Caco-2 (cell line): ENCODE results near the gene ALX4. TPM values are rescaled to one million over a fixed set of nuclear protein-coding genes. Genes with fewer than 3 reads are reported as not detected.

Experiments
- BruUV-seq: library from RNA; stranded (reverse); fragments of 400-500 nt; replicated peaks from 2 replicates; lab custom pipeline; 2021; lab: Mats Ljungman, UMichigan
- CTCF ChIA-PET: fragments of 300-600 bp; sonication (Branson Sonifier 250); formaldehyde crosslinking; loops from one replicate; lab custom pipeline; 2022; ENCODE audit warnings: antibody characterized with exemption; lab: Charles Lee
- POLR2A ChIA-PET: fragments of 300-600 bp; sonication (Branson Sonifier 250); formaldehyde crosslinking; loops from one replicate; lab custom pipeline; 2022; ENCODE audit warnings: antibody characterized with exemption; lab: Charles Lee
- DNase-seq, 2 experiments: peaks; one replicate each; pipeline versions ENCODE4 v3.0.0 to v3.0.0-alpha.2; 2020 to 2022
- H3K27me3 ChIP-seq: replicated peaks from 2 replicates; pipeline ENCODE4 v1.6.0; 2011; ENCODE audit warnings: low read length; ENCODE audit not compliant: control insufficient read depth, insufficient read depth
- H3K36me3 ChIP-seq: 2 replicates; pipeline ENCODE4 v1.5.1; 2011; ENCODE audit warnings: low read length; ENCODE audit not compliant: control insufficient read depth, insufficient read depth
- H3K4me1 ChIP-seq: fragments of 250-450 bp; sonication (Bioruptor Pico); 2 replicates; pipeline ENCODE4 v1.5.1; 2020; ENCODE audit warnings: mild to moderate bottlenecking
- H3K4me3 ChIP-seq: 2 replicates; pipeline ENCODE4 v1.5.1; 2011; ENCODE audit warnings: low read depth, mild to moderate bottlenecking, control low read depth, low read length
- H3K9me3 ChIP-seq: fragments of 250-450 bp; sonication (Bioruptor Pico); 2 replicates; pipeline ENCODE4 v1.5.1; 2020; ENCODE audit warnings: mild to moderate bottlenecking, moderate library complexity
- H3K27ac Mint-ChIP-seq: one replicate; pipeline ENCODE4 v1.8.0; 2022; ENCODE audit warnings: mixed read lengths; ENCODE audit not compliant: unreplicated experiment
- H3K27me3 Mint-ChIP-seq: one replicate; pipeline ENCODE4 v1.8.0; 2022; ENCODE audit warnings: mixed read lengths; ENCODE audit not compliant: insufficient read depth, unreplicated experiment
- H3K36me3 Mint-ChIP-seq: one replicate; pipeline ENCODE4 v1.8.0; 2022; ENCODE audit warnings: mild to moderate bottlenecking, mixed read lengths; ENCODE audit not compliant: insufficient read depth, unreplicated experiment
- H3K4me1 Mint-ChIP-seq: one replicate; pipeline ENCODE4 v1.8.0; 2022; ENCODE audit warnings: low read depth, mixed read lengths; ENCODE audit not compliant: unreplicated experiment
- H3K4me3 Mint-ChIP-seq: one replicate; pipeline ENCODE4 v1.8.0; 2022; ENCODE audit warnings: mild to moderate bottlenecking, moderate library complexity, mixed read lengths; ENCODE audit not compliant: unreplicated experiment
- H3K9me3 Mint-ChIP-seq: one replicate; pipeline ENCODE4 v1.8.0; 2022; ENCODE audit warnings: mixed read lengths; ENCODE audit not compliant: unreplicated experiment
- CTCF ChIP-seq, 2 experiments: fragments of 200-600 bp in 1 of 2; IDR thresholded peaks; 1 replicate in 1 of 2; 2 replicates in 1 of 2; pipeline versions ENCODE4 v1.5.1 to v1.8.0; 2011 to 2022; ENCODE audit warnings: antibody characterized with exemption in 1 of 2, control low read depth in 1 of 2, inconsistent platforms in 1 of 2, low read depth in 1 of 2, low read length in 1 of 2, mild to moderate bottlenecking in 1 of 2, moderate library complexity in 1 of 2; ENCODE audit not compliant: insufficient read depth in 1 of 2, severe bottlenecking in 1 of 2, unreplicated experiment in 1 of 2
- intact Hi-C: fragments of 100-400 bp; cut with micrococcal nuclease; formaldehyde crosslinking; loops from one replicate; pipeline ENCODE4 v1.10.0; 2022; ENCODE audit not compliant: unreplicated experiment
- total RNA-seq: library from RNA; stranded (reverse); gene quantifications from 2 replicates; pipeline ENCODE4 v1.2.3, GENCODE V29; 2022

Gene ALX4
- total RNA-seq, 1 experiment from 2014 or later: 0.05 TPM

- peaks cover 9% of the 10 kb centered on the region for H3K4me1 ChIP-seq
- DNase-seq: no peak
- ChIA-PET POLR2A (no interaction called here), CTCF (interaction anchor here (0.5 kb wide), 1 partner anchor 74 kb away, joined by 3 read pairs; no protein-coding TSS in a partner anchor)
- no peak overlapping the region for H3K4me3 ChIP-seq
- TF ChIP-seq CTCF (IDR thresholded peaks at IDR 0.05; ENCODE audit: insufficient read depth in 1 of 2, low read depth in 1 of 2, low read length in 1 of 2, severe bottlenecking in 1 of 2, unreplicated experiment in 1 of 2): no peak
- H3K4me1 Mint-ChIP-seq: peaks cover 3% of the 10 kb centered on the region
- no peak overlapping the region for H3K27ac Mint-ChIP-seq
- no peaks in the 10 kb centered on the region for H3K9me3 ChIP-seq
- intact Hi-C loops: no loop called here
- BruUV-seq: no TSS peak
- H3K9me3 Mint-ChIP-seq: no peaks in the 10 kb centered on the region
- H3K27me3 ChIP-seq: no peaks in the 10 kb centered on the region
- no peaks in the 10 kb centered on the region for H3K36me3 ChIP-seq
- no peak overlapping the region for H3K4me3 Mint-ChIP-seq
- no peaks in the 10 kb centered on the region for H3K27me3 Mint-ChIP-seq
- H3K36me3 Mint-ChIP-seq: peaks cover 5% of the 10 kb centered on the region
Measured at GRCh38 chr11:44237156-44237555, 72.8 kb downstream of the ALX4 start.

GRCh38 chr11:44236296-44236695 is 73.6 kb downstream of the ALX4 start:
- Histone ChIP-seq H3K27me3 (no peaks in the 10 kb centered on the region), H3K4me3 (no peak overlapping the region), H3K36me3 (no peaks in the 10 kb centered on the region), H3K4me1 (peaks cover under 1% of the 10 kb centered on the region; the same call in 1 of the 2 replicates), H3K9me3 (no peaks in the 10 kb centered on the region)
- TF ChIP-seq CTCF (IDR thresholded peaks at IDR 0.05; ENCODE audit: insufficient read depth in 1 of 2, low read depth in 1 of 2, low read length in 1 of 2, severe bottlenecking in 1 of 2, unreplicated experiment in 1 of 2): no peak
- Mint-ChIP-seq H3K27ac (no peak overlapping the region), H3K36me3 (peaks cover 5% of the 10 kb centered on the region), H3K4me1 (no peaks in the 10 kb centered on the region), H3K9me3 (no peaks in the 10 kb centered on the region), H3K4me3 (no peak overlapping the region), H3K27me3 (no peaks in the 10 kb centered on the region)
- BruUV-seq: no TSS peak
- POLR2A ChIA-PET: no interaction called here
- CTCF ChIA-PET: no interaction called here
- no peak for DNase-seq
- intact Hi-C loops: no loop called here

- no peaks in the 10 kb centered on the region for H3K36me3 ChIP-seq
- H3K27me3 Mint-ChIP-seq: no peaks in the 10 kb centered on the region
- no peak overlapping the region for H3K27ac Mint-ChIP-seq
- H3K4me1 Mint-ChIP-seq: no peaks in the 10 kb centered on the region
- no peaks in the 10 kb centered on the region for H3K9me3 ChIP-seq
- H3K36me3 Mint-ChIP-seq: peaks cover 5% of the 10 kb centered on the region
- H3K4me3 Mint-ChIP-seq: no peak overlapping the region
- CTCF ChIA-PET: no interaction called here
- TF ChIP-seq CTCF (IDR thresholded peaks at IDR 0.05; ENCODE audit: insufficient read depth in 1 of 2, low read depth in 1 of 2, low read length in 1 of 2, severe bottlenecking in 1 of 2, unreplicated experiment in 1 of 2): no peak
- DNase-seq: no peak
- no peak overlapping the region for H3K4me3 ChIP-seq
- BruUV-seq: no TSS peak
- H3K4me1 ChIP-seq: no peaks in the 10 kb centered on the region
- H3K27me3 ChIP-seq: no peaks in the 10 kb centered on the region
- no peaks in the 10 kb centered on the region for H3K9me3 Mint-ChIP-seq
- POLR2A ChIA-PET: no interaction called here
- intact Hi-C loops: no loop called here
Measured at GRCh38 chr11:44235765-44236201, 74.2 kb downstream of the ALX4 start.
